ENCODE data around the gene SRRM4.

GRCh38 chr12:119047641-119048040 is 66.3 kb downstream of the SRRM4 start:
- TF ChIP-seq CTCF (IDR thresholded peaks at IDR 0.05 in 4 of 5, conservative IDR thresholded peaks at IDR 0.05 in 1 of 5) (no peak), POLR2A (IDR thresholded peaks at IDR 0.05) (no peak)
